T1000 (cell line): ENCODE results near the gene PORCN.

Source experiments
- DNase-seq: peaks from one replicate; lab custom pipeline; 2025; ENCODE audit warnings: mixed read lengths; lab: John Stamatoyannopoulos, UW

The PORCN gene

GRCh38 chrX:48476919-48477318 is 31.9 kb upstream of the PORCN start:
- DNase-seq = no peak

GRCh38 chrX:48477960-48478755 is 30.6 kb upstream of the PORCN start:
- no peak for DNase-seq

- DNase-seq = no peak
These were observed 30.0 kb upstream of the PORCN start for GRCh38 chrX:48478806-48479205.

- no peak for DNase-seq
These were observed 28.6 kb upstream of the PORCN start for GRCh38 chrX:48480142-48480541.

- DNase-seq = no peak
These were observed 28.2 kb upstream of the PORCN start for GRCh38 chrX:48480583-48480982.

GRCh38 chrX:48482526-48482925 is 26.3 kb upstream of the PORCN start:
- DNase-seq = no peak

- peak; percentile 44 for DNase-seq
These were observed 21.4 kb upstream of the PORCN start for GRCh38 chrX:48487362-48487798.

- DNase-seq = no peak
These were observed 20.8 kb upstream of the PORCN start for GRCh38 chrX:48488034-48488433.

- no peak for DNase-seq
These were observed 19.5 kb upstream of the PORCN start for GRCh38 chrX:48489296-48489695.

- DNase-seq = no peak
These were observed 18.9 kb upstream of the PORCN start for GRCh38 chrX:48489892-48490291.

GRCh38 chrX:48490661-48491060 is 18.1 kb upstream of the PORCN start:
- DNase-seq = no peak

- no peak for DNase-seq
These were observed 17.0 kb upstream of the PORCN start for GRCh38 chrX:48491809-48492208.

- peak; percentile 16 for DNase-seq
These were observed 16.4 kb upstream of the PORCN start for GRCh38 chrX:48492293-48492910.

GRCh38 chrX:48493890-48494364 is 14.9 kb upstream of the PORCN start:
- no peak for DNase-seq

GRCh38 chrX:48496660-48497059 is 12.1 kb upstream of the PORCN start:
- DNase-seq = no peak

- no peak for DNase-seq
These were observed 10.9 kb upstream of the PORCN start for GRCh38 chrX:48497871-48498270.

GRCh38 chrX:48498374-48498809 is 10.4 kb upstream of the PORCN start:
- peak; percentile 84 for DNase-seq

GRCh38 chrX:48504261-48504660 is 4.5 kb upstream of the PORCN start:
- no peak for DNase-seq

GRCh38 chrX:48505481-48505880 is 3.3 kb upstream of the PORCN start:
- no peak for DNase-seq

GRCh38 chrX:48507246-48507645 is 1.5 kb upstream of the PORCN start:
- no peak for DNase-seq

- DNase-seq = no peak
These were observed 426 bp downstream of the PORCN start for GRCh38 chrX:48509245-48509590.

- no peak for DNase-seq
These were observed 827 bp downstream of the PORCN start for GRCh38 chrX:48509619-48510018.

GRCh38 chrX:48511560-48511959 is 2.8 kb downstream of the PORCN start:
- DNase-seq = peak; percentile 23
